Esophagus mucosa (tissue), 1 donor: Measurements from ENCODE around the gene CNGA2. TPM values are rescaled to one million over a fixed set of nuclear protein-coding genes. Genes with fewer than 3 reads are reported as not detected.

Experiments
- total RNA-seq: library from RNA; stranded (reverse); gene quantifications from one replicate; pipeline ENCODE4 v1.2.4, GENCODE V29; 2023
- donor health status: DM: yes; HTN: yes; CAD: no.

Gene CNGA2
- total RNA-seq, 1 donor from 2014 or later, result not detected

Other genes with a start within 250 kb of the CNGA2 start
- gene PASD1, start 171.1 kb upstream of the CNGA2 start, total RNA-seq, result not detected
- gene PRRG3, start 39.3 kb upstream of the CNGA2 start, total RNA-seq, result not detected
- gene FATE1, start 18.7 kb upstream of the CNGA2 start, total RNA-seq, result not detected
- not detected for gene MAGEA4, start 178.1 kb downstream of the CNGA2 start, total RNA-seq
- 27.5 TPM for gene GABRE, start 239.9 kb downstream of the CNGA2 start, total RNA-seq